KBM-7 (cell line): ENCODE results near the gene NR2E3.

Experiments
- DNase-seq: peaks from one replicate; pipeline ENCODE4 v3.0.0-alpha.2; 2015
- in situ Hi-C: fragments of 300-500 bp; cut with MboI; formaldehyde crosslinking; loops from 2 replicates; pipeline ENCODE4 v1.14.3; 2020; ENCODE audit warnings: low sequenced_read_pairs, low pct_unique_long_range_greater_than_20kb, mixed read lengths

Gene NR2E3

GRCh38 chr15:71810256-71811035, at the start of gene NR2E3:
NR2E3 (plus strand) TSS chr15:71810554; CDS start chr15:71810744, 190 bp downstream.
- DNase-seq = no peak
- in situ Hi-C loops = no loop called here

DNA sequence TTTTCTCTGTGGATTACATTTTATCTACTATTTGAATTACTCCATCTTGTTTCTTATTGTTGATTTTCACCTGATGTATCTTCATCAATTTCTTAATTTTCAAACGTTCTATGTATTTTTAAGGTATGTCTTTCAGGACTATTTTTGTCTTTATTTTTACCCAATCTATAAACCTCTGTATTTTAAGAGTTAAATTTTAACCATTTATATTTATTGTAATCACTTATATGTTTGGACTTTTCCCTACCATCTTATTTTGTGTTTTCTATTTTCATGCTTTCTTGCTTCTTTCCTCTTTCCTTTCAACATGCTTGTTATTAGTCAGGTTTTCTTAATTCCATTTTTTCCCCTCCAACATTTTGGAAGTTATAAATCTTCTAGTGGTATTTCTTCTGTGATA, 49.5 kb upstream of the NR2E3 start:
- no peak for DNase-seq

GRCh38 chr15:71761649-71762048, 48.7 kb upstream of the NR2E3 start:
- DNase-seq = no peak
- in situ Hi-C loops = no loop called here

More for the DNA sequence above, 49.5 kb upstream of the NR2E3 start:
- in situ Hi-C loops = no loop called here

DNA sequence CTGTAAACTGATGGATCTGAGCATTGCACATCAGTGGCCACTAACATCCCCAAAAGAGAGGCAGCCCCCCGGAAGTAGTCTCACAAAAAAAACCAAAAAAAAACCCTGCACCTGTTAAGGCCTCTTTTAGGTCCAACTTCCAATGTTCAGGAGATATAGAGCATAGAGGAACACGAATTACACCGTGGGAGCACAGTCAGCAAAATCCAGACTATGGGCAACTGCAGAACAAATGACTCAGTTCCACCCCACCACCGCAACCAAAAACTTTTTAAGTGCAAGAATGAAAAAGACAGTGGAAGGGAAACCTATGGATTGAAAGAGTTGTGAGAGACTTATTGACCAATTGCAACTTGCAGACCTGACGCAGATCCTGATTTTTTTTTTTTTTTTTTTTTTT, 42.2 kb upstream of the NR2E3 start:
- in situ Hi-C loops = no loop called here
- no peak for DNase-seq

DNA sequence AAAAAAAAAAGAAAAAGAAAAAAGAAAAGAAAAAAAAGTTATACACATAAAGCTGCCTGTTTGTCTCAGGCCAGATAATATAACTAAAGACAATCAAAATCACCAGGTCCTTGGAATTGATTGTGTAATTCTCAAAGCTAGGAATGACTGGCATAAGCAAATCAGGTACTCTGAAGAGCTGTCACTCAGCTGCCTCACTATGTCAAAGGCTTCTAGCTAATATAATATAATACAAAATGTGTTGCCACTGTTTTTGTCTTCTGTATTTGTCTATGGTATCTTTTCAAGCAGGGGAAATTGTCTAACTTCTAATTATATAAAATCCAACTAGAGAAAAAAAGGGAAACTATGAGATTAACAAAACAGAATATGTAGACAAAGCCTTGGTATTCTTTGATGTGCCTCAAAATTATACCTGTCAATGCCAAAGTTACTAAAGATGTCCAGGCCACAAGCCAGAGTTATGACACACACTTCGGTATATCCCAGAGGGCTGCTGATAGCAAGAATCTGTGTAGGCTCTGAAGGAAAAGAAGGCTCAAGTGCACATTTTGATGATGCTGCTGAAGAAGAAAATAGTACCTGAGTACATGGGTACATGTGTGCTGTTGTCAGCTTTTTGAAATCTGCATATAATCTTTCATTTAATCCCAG, 37.0 kb upstream of the NR2E3 start:
- in situ Hi-C loops = no loop called here
- no peak for DNase-seq

- DNase-seq = no peak
- in situ Hi-C loops = no loop called here
These were observed 34.5 kb upstream of the NR2E3 start for GRCh38 chr15:71775856-71776255.

GRCh38 chr15:71776304-71776703, 34.0 kb upstream of the NR2E3 start:
- in situ Hi-C loops = no loop called here
- DNase-seq = no peak

DNA sequence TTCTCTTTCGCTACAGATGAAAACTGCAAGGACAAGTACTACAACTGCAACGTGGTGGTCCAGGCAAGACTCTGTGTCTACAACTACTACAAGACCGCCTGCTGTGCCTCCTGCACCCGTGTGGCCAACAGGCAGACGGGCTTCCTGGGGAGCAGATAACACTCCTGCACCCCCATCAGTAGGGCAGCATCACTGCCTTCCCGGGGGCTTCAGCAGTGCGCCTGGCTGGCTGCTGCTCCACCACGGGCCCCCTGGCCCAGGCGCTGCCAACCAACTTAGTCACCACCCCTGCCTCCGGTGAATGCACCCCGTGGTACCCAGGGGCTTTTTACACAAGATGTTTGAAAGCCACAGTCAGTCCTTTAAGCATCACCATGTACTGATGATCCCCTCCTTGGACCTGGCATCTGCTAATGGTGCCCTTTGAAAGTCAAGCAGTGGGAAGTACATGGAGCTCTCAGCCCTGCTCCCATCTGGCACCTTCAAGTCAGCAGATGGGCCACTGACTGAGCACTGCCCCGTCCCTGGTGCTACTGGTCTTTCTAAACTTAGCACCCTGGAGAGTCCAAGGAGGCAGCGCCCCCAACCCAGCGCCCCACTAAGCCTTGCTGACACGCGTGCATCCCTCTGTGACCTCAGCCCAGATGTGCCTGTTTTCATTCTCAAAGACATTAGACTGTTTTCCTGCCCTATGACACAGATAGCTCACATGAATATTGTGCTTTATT, 33.0 kb upstream of the NR2E3 start:
- no peak for DNase-seq
- in situ Hi-C loops = no loop called here

GRCh38 chr15:71779073-71779797, 31.1 kb upstream of the NR2E3 start:
- in situ Hi-C loops = no loop called here
- DNase-seq = no peak

GRCh38 chr15:71780115-71780976, 30.0 kb upstream of the NR2E3 start:
- in situ Hi-C loops = no loop called here
- peak; percentile 79 for DNase-seq

DNA sequence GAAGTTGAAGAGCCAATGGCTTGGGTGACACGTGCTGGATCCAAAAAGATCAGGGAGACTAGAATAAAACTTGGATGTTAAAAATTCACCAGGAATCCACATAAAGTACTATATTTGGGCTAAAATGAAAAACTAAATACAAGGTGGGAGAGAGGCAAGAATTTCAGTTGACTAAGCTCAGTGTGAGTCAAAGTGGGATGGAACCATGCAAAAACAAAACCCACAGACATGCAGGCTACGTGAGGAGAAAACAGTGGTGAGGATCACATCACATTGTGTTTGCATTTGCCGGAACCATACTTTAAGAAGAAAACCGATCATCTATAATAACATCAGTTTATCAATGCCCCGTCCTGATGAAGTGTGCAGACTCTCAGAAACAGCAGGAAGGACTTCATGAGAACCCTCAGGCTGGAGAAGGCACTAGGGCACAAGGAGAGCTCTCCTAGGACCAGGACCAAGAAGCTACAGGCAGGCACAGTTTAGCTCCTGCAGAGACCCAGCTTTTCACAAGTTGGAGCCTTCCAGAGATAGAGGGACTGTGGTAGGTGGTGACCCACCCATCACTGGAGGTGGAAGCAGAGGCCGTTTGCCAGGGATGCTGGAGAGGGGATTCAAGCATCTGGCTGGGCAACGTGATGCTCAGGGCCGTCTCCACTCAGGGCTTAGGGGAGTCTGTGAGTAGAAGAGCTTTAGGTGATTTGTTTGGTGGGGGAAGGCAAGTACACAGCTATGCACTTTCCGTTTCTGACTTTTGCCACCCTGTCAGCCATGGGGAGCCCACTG, 29.0 kb upstream of the NR2E3 start:
- in situ Hi-C loops = no loop called here
- no peak for DNase-seq

GRCh38 chr15:71781965-71782265, 28.4 kb upstream of the NR2E3 start:
- no peak for DNase-seq
- in situ Hi-C loops = no loop called here

- no peak for DNase-seq
- in situ Hi-C loops = no loop called here
These were observed 27.8 kb upstream of the NR2E3 start for GRCh38 chr15:71782422-71783165.

DNA sequence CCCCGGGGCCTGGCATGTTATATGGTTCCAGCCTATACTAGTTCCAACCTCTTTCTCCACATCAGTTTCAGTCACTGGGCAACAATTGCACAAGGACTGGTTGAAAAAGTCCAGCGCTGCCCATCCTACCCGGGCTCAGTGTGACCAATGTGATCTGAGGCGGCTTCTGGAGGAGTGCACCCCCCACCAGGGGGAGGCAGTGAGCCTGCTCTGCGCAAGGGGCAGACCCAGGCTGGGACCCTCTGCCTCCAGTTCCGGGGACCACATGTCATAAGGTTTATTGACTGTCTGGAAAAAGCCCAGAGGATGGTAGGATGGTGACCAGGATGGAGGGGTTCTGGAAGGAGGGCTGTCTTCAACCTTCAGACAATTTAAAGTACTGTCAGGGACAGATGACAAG, 25.6 kb upstream of the NR2E3 start:
- in situ Hi-C loops = no loop called here
- no peak for DNase-seq

DNA sequence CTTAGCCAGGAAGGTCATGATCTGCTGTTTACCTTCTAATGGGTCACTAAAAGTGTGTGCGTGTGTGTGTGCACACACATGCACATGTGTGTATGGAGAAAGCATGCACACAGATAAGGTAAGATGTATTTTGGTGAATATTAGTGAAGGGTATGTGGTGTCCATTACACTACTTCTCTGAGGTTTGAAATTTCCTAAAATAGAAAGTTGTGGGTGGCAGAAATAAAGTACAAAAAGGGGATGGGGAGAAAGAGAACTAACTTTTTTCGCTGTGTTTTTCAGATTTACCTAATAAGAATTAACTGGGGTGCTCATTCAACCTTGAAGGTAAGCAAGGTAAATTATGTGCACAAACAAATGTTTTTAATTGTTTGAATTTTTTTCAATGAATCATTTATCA, 24.4 kb upstream of the NR2E3 start:
- in situ Hi-C loops = no loop called here
- no peak for DNase-seq

GRCh38 chr15:71786673-71787072, 23.7 kb upstream of the NR2E3 start:
- DNase-seq = no peak
- in situ Hi-C loops = no loop called here
